Frontal cortex (tissue), 4 donors: ENCODE data around the gene SMAD3. TPM values are rescaled to one million over a fixed set of nuclear protein-coding genes. Genes with fewer than 3 reads are reported as not detected.

Experiments used
- DNase-seq, 2 donors: peaks; one replicate each; pipeline ENCODE4 v3.0.0; 2012; ENCODE audit warnings: low spot score in 2 of 2
- FAIRE-seq: peaks from 2 replicates; lab custom pipeline; 2012; peaks lifted over from hg19 to GRCh38; lab: Jason Lieb, UNC
- total RNA-seq: library from RNA; depleted of rRNA; stranded (reverse); fragments of >200 nt; gene quantifications from one replicate; pipeline ENCODE4 v1.2.3, GENCODE V29; 2014
- donor health status: control.
- donor health status: control.
- donor health status: control.

The SMAD3 gene
- total RNA-seq, 1 donor from 2014 or later: 2.0 TPM

- FAIRE-seq (no peak), DNase-seq (peak; percentile 46 to 56)
Observed at GRCh38 chr15:67033571-67034044, 31.8 kb upstream of the SMAD3 start.

GRCh38 chr15:67035886-67036285 lies 29.5 kb upstream of the SMAD3 start:
- DNase-seq: no peak
- no peak for FAIRE-seq

GRCh38 chr15:67036775-67037555 lies 28.4 kb upstream of the SMAD3 start:
- FAIRE-seq (no peak), DNase-seq (no peak)

GRCh38 chr15:67037694-67038093 lies 27.7 kb upstream of the SMAD3 start:
- DNase-seq: no peak
- FAIRE-seq: no peak

GRCh38 chr15:67038736-67039135 lies 26.7 kb upstream of the SMAD3 start:
- no peak for FAIRE-seq

GRCh38 chr15:67039384-67040075 lies 25.9 kb upstream of the SMAD3 start:
- no peak for FAIRE-seq
- DNase-seq: no peak

More at GRCh38 chr15:67038736-67039135, 26.7 kb upstream of the SMAD3 start:
- no peak for DNase-seq

GRCh38 chr15:67040277-67040676 lies 25.1 kb upstream of the SMAD3 start:
- FAIRE-seq: no peak
- no peak for DNase-seq

GRCh38 chr15:67042551-67043142 lies 22.8 kb upstream of the SMAD3 start:
- DNase-seq: no peak
- FAIRE-seq: no peak

- FAIRE-seq (no peak), DNase-seq (no peak)
Observed at GRCh38 chr15:67043939-67044771, 21.2 kb upstream of the SMAD3 start.

GRCh38 chr15:67047149-67047661 lies 18.2 kb upstream of the SMAD3 start:
- FAIRE-seq: no peak
- no peak for DNase-seq

GRCh38 chr15:67048281-67049279 lies 16.8 kb upstream of the SMAD3 start:
- FAIRE-seq (no peak), DNase-seq (no peak)

- no peak for DNase-seq
- no peak for FAIRE-seq
Observed at GRCh38 chr15:67049351-67050044, 15.9 kb upstream of the SMAD3 start.

GRCh38 chr15:67050062-67050461 lies 15.3 kb upstream of the SMAD3 start:
- FAIRE-seq: no peak
- no peak for DNase-seq

- DNase-seq: no peak
- no peak for FAIRE-seq
Observed at GRCh38 chr15:67050522-67051087, 14.8 kb upstream of the SMAD3 start.

- DNase-seq (no peak), FAIRE-seq (no peak)
Observed at GRCh38 chr15:67051088-67052045, 14.0 kb upstream of the SMAD3 start.

GRCh38 chr15:67054676-67055075 lies 10.7 kb upstream of the SMAD3 start:
- FAIRE-seq: no peak

More at GRCh38 chr15:67054676-67055075, 10.7 kb upstream of the SMAD3 start:
- no peak for DNase-seq
